ENCODE data around the gene TSN.
"Not testable (repeated sequence)": the region's sequence is repeated elsewhere in the genome, so short reads cannot be mapped to it uniquely, and the experiment has no call there.

Gene TSN

GRCh38 chr2:121723316-121723715 lies 32.1 kb upstream of the TSN start:
- Histone ChIP-seq H3K27ac (ENCODE audit: low read length) (no peak overlapping the region), H3K27me3 (ENCODE audit: low read depth, low read length) (no peaks in the 10 kb centered on the region), H3K4me3 (ENCODE audit: low read depth in 1 of 2, low read length in 2 of 2) (no peak overlapping the region), H3K4me1 (ENCODE audit: control insufficient read depth in 1 of 2, insufficient read depth in 2 of 2, low read length in 2 of 2) (peaks cover 0 to 3% of the 10 kb centered on the region in 2 donors), H3K36me3 (ENCODE audit: control insufficient read depth in 1 of 2, insufficient read depth in 2 of 2, low read length in 2 of 2) (peaks cover 12 to 15% of the 10 kb centered on the region in 2 donors), H3K9me3 (ENCODE audit: control insufficient read depth in 1 of 2, low read length in 2 of 2) (no peaks in the 10 kb centered on the region)

- no peaks in the 10 kb centered on the region for H3K9me3 ChIP-seq (ENCODE audit: control insufficient read depth in 1 of 2, low read length in 2 of 2)
- no peaks in the 10 kb centered on the region for H3K27me3 ChIP-seq (ENCODE audit: low read depth, low read length)
- H3K27ac ChIP-seq (ENCODE audit: low read length) = no peak overlapping the region
- H3K36me3 ChIP-seq (ENCODE audit: control insufficient read depth in 1 of 2, insufficient read depth in 2 of 2, low read length in 2 of 2) = peaks cover 41 to 55% of the 10 kb centered on the region in 2 donors
- H3K4me1 ChIP-seq (ENCODE audit: control insufficient read depth in 1 of 2, insufficient read depth in 2 of 2, low read length in 2 of 2) = no peaks in the 10 kb centered on the region
- no peak overlapping the region for H3K4me3 ChIP-seq (ENCODE audit: low read depth in 1 of 2, low read length in 2 of 2)
These were observed 28.1 kb upstream of the TSN start for GRCh38 chr2:121727332-121727731.

GRCh38 chr2:121727950-121728349 lies 27.5 kb upstream of the TSN start:
- Histone ChIP-seq H3K27ac (ENCODE audit: low read length) (no peak overlapping the region), H3K36me3 (ENCODE audit: control insufficient read depth in 1 of 2, insufficient read depth in 2 of 2, low read length in 2 of 2) (peaks cover 42 to 59% of the 10 kb centered on the region in 2 donors), H3K4me3 (ENCODE audit: low read depth in 1 of 2, low read length in 2 of 2) (no peak overlapping the region), H3K4me1 (ENCODE audit: control insufficient read depth in 1 of 2, insufficient read depth in 2 of 2, low read length in 2 of 2) (no peaks in the 10 kb centered on the region), H3K9me3 (ENCODE audit: control insufficient read depth in 1 of 2, low read length in 2 of 2) (no peaks in the 10 kb centered on the region), H3K27me3 (ENCODE audit: low read depth, low read length) (no peaks in the 10 kb centered on the region)

GRCh38 chr2:121731366-121731765 lies 24.1 kb upstream of the TSN start:
- H3K36me3 ChIP-seq (ENCODE audit: control insufficient read depth in 1 of 2, insufficient read depth in 2 of 2, low read length in 2 of 2) = peaks cover 46 to 59% of the 10 kb centered on the region in 2 donors
- no peak overlapping the region for H3K4me3 ChIP-seq (ENCODE audit: low read depth in 1 of 2, low read length in 2 of 2)

GRCh38 chr2:121734544-121734943 lies 20.9 kb upstream of the TSN start:
- H3K4me3 ChIP-seq (ENCODE audit: low read depth in 1 of 2, low read length in 2 of 2); H3K27me3 ChIP-seq (ENCODE audit: low read depth, low read length); H3K4me1 ChIP-seq (ENCODE audit: control insufficient read depth in 1 of 2, insufficient read depth in 2 of 2, low read length in 2 of 2); H3K27ac ChIP-seq (ENCODE audit: low read length); H3K9me3 ChIP-seq (ENCODE audit: control insufficient read depth in 1 of 2, low read length in 2 of 2): not testable (repeated sequence)
- peaks cover 25 to 32% of the 10 kb centered on the region in 2 donors for H3K36me3 ChIP-seq (ENCODE audit: control insufficient read depth in 1 of 2, insufficient read depth in 2 of 2, low read length in 2 of 2)

More at GRCh38 chr2:121731366-121731765, 24.1 kb upstream of the TSN start:
- Histone ChIP-seq H3K9me3 (ENCODE audit: control insufficient read depth in 1 of 2, low read length in 2 of 2) (no peaks in the 10 kb centered on the region), H3K4me1 (ENCODE audit: control insufficient read depth in 1 of 2, insufficient read depth in 2 of 2, low read length in 2 of 2) (no peaks in the 10 kb centered on the region), H3K27me3 (ENCODE audit: low read depth, low read length) (no peaks in the 10 kb centered on the region), H3K27ac (ENCODE audit: low read length) (no peak overlapping the region)

- Histone ChIP-seq H3K4me1 (ENCODE audit: control insufficient read depth in 1 of 2, insufficient read depth in 2 of 2, low read length in 2 of 2) (peaks cover 0 to 5% of the 10 kb centered on the region in 2 donors), H3K36me3 (ENCODE audit: control insufficient read depth in 1 of 2, insufficient read depth in 2 of 2, low read length in 2 of 2) (peaks cover 21% of the 10 kb centered on the region in 2 donors), H3K27me3 (ENCODE audit: low read depth, low read length) (no peaks in the 10 kb centered on the region), H3K9me3 (ENCODE audit: control insufficient read depth in 1 of 2, low read length in 2 of 2) (no peaks in the 10 kb centered on the region), H3K4me3 (ENCODE audit: low read depth in 1 of 2, low read length in 2 of 2) (peak overlapping the region; percentile 98 to 100), H3K27ac (ENCODE audit: low read length) (peak overlapping the region; percentile 94)
These were observed 19.9 kb upstream of the TSN start for GRCh38 chr2:121735518-121736074.

GRCh38 chr2:121736140-121736461 lies 19.4 kb upstream of the TSN start:
- Histone ChIP-seq H3K36me3 (ENCODE audit: control insufficient read depth in 1 of 2, insufficient read depth in 2 of 2, low read length in 2 of 2) (peaks cover 16% of the 10 kb centered on the region in 2 donors), H3K27ac (ENCODE audit: low read length) (peak overlapping the region; percentile 94)

GRCh38 chr2:121736462-121737336 lies 18.8 kb upstream of the TSN start, which contains the start of gene NIFK:
Gene NIFK (minus strand): TSS chr2:121736875. CDS start chr2:121736850, 25 bp downstream.
- Histone ChIP-seq H3K27ac (ENCODE audit: low read length) (peak within 1 kb of the TSS; percentile 94), H3K27me3 (ENCODE audit: low read depth, low read length) (no peaks in the 10 kb centered on the region)

More at GRCh38 chr2:121736140-121736461, 19.4 kb upstream of the TSN start:
- no peaks in the 10 kb centered on the region for H3K9me3 ChIP-seq (ENCODE audit: control insufficient read depth in 1 of 2, low read length in 2 of 2)
- H3K4me3 ChIP-seq (ENCODE audit: low read depth in 1 of 2, low read length in 2 of 2) = peak overlapping the region; percentile 98 to 100
- no peaks in the 10 kb centered on the region for H3K27me3 ChIP-seq (ENCODE audit: low read depth, low read length)
- peaks cover 0 to 5% of the 10 kb centered on the region in 2 donors for H3K4me1 ChIP-seq (ENCODE audit: control insufficient read depth in 1 of 2, insufficient read depth in 2 of 2, low read length in 2 of 2)

GRCh38 chr2:121740973-121741372 lies 14.5 kb upstream of the TSN start:
- H3K27me3 ChIP-seq (ENCODE audit: low read depth, low read length) = no peaks in the 10 kb centered on the region
- no peak overlapping the region for H3K4me3 ChIP-seq (ENCODE audit: low read depth in 1 of 2, low read length in 2 of 2)
- H3K36me3 ChIP-seq (ENCODE audit: control insufficient read depth in 1 of 2, insufficient read depth in 2 of 2, low read length in 2 of 2) = no peaks in the 10 kb centered on the region
- H3K27ac ChIP-seq (ENCODE audit: low read length) = no peak overlapping the region
- peaks cover 0 to 5% of the 10 kb centered on the region in 2 donors for H3K4me1 ChIP-seq (ENCODE audit: control insufficient read depth in 1 of 2, insufficient read depth in 2 of 2, low read length in 2 of 2)
- no peaks in the 10 kb centered on the region for H3K9me3 ChIP-seq (ENCODE audit: control insufficient read depth in 1 of 2, low read length in 2 of 2)

More at GRCh38 chr2:121736462-121737336, 18.8 kb upstream of the TSN start, which contains the start of gene NIFK:
- Histone ChIP-seq H3K36me3 (ENCODE audit: control insufficient read depth in 1 of 2, insufficient read depth in 2 of 2, low read length in 2 of 2) (peaks cover 10% of the 10 kb centered on the region in 2 donors), H3K9me3 (ENCODE audit: control insufficient read depth in 1 of 2, low read length in 2 of 2) (no peaks in the 10 kb centered on the region), H3K4me3 (ENCODE audit: low read depth in 1 of 2, low read length in 2 of 2) (peak within 1 kb of the TSS; percentile 98 to 100), H3K4me1 (ENCODE audit: control insufficient read depth in 1 of 2, insufficient read depth in 2 of 2, low read length in 2 of 2) (peaks cover 0 to 5% of the 10 kb centered on the region in 2 donors)

GRCh38 chr2:121741450-121741849 lies 14.0 kb upstream of the TSN start:
- no peak overlapping the region for H3K27ac ChIP-seq (ENCODE audit: low read length)
- H3K4me1 ChIP-seq (ENCODE audit: control insufficient read depth in 1 of 2, insufficient read depth in 2 of 2, low read length in 2 of 2) = peaks cover 0 to 5% of the 10 kb centered on the region in 2 donors
- H3K9me3 ChIP-seq (ENCODE audit: control insufficient read depth in 1 of 2, low read length in 2 of 2) = no peaks in the 10 kb centered on the region
- no peaks in the 10 kb centered on the region for H3K27me3 ChIP-seq (ENCODE audit: low read depth, low read length)
- H3K4me3 ChIP-seq (ENCODE audit: low read depth in 1 of 2, low read length in 2 of 2) = no peak overlapping the region
- no peaks in the 10 kb centered on the region for H3K36me3 ChIP-seq (ENCODE audit: control insufficient read depth in 1 of 2, insufficient read depth in 2 of 2, low read length in 2 of 2)

GRCh38 chr2:121746071-121746578 lies 9.3 kb upstream of the TSN start:
- H3K4me1 ChIP-seq (ENCODE audit: control insufficient read depth in 1 of 2, insufficient read depth in 2 of 2, low read length in 2 of 2) = no peaks in the 10 kb centered on the region
- H3K27me3 ChIP-seq (ENCODE audit: low read depth, low read length) = no peaks in the 10 kb centered on the region

More at GRCh38 chr2:121746071-121746578, 9.3 kb upstream of the TSN start:
- Histone ChIP-seq H3K36me3 (ENCODE audit: control insufficient read depth in 1 of 2, insufficient read depth in 2 of 2, low read length in 2 of 2) (no peaks in the 10 kb centered on the region), H3K27ac (ENCODE audit: low read length) (no peak overlapping the region), H3K4me3 (ENCODE audit: low read depth in 1 of 2, low read length in 2 of 2) (no peak overlapping the region), H3K9me3 (ENCODE audit: control insufficient read depth in 1 of 2, low read length in 2 of 2) (no peaks in the 10 kb centered on the region)
